H1 (cell line): ENCODE results near the gene CYB5B. TPM values are rescaled to one million over a fixed set of nuclear protein-coding genes. Genes with fewer than 3 reads are reported as not detected.

Experiments
- MAFK ChIP-seq: IDR thresholded peaks from 2 replicates; pipeline ENCODE4 v1.6.1; 2012; ENCODE audit warnings: low read depth, mild to moderate bottlenecking, improper control_type of control experiment, low read length
- PHF8 ChIP-seq: fragments of 200-600 bp; sonication (generic); conservative IDR thresholded peaks from 2 replicates; pipeline ENCODE4 v1.7.1; 2012; ENCODE audit warnings: low read depth, mild to moderate bottlenecking, inconsistent platforms, low read length, moderate library complexity
- RBBP5 ChIP-seq: IDR thresholded peaks from 2 replicates; pipeline ENCODE4 v1.7.1; 2012; ENCODE audit warnings: low read depth, mild to moderate bottlenecking, inconsistent platforms, low read length, moderate library complexity, borderline replicate concordance
- SUZ12 ChIP-seq: fragments of 200-600 bp; sonication (generic); IDR thresholded peaks from 2 replicates; pipeline ENCODE4 v1.6.1; 2012; ENCODE audit warnings: mild to moderate bottlenecking, inconsistent platforms, low read length, moderate library complexity, mixed read lengths
- polyA plus RNA-seq, 7 experiments: library from polyadenylated mRNA; depleted of rRNA in 3 of 7; stranded (reverse) in 5 of 7; unstranded in 2 of 7; fragments of >200 nt in 5 of 7; fragments of 200-250 nt in 2 of 7; gene quantifications; 1 replicate in 5 of 7; 2 replicates in 1 of 7; 4 replicates in 1 of 7; pipeline versions ENCODE4 v1.2.1 to v1.2.3, GENCODE V29; 2011 to 2013; ENCODE audit warnings: missing spikeins in 2 of 7, mixed read lengths in 2 of 7
- total RNA-seq: library from RNA; stranded (reverse); fragmentation: NEBNext Ultra II Directional; extraction: Animal tissue kit (Norgen Biotek cat#: 25700); gene quantifications from 2 replicates; pipeline ENCODE4 v1.2.1, GENCODE V29; 2021

Gene CYB5B
- total and polyA plus RNA-seq, 2 of the 8 experiments (the other 6 are each of a cell fraction or from before 2014, with no cell fraction given) = 108 to 127 TPM

GRCh38 chr16:69467531-69468204, 43.2 kb downstream of the CYB5B start (continued):
- TF ChIP-seq PHF8 = no peak
- no peak for TF ChIP-seq SUZ12
- no peak for TF ChIP-seq MAFK
- no peak for TF ChIP-seq RBBP5
